ENCODE data around the gene MAML3. TPM values are rescaled to one million over a fixed set of nuclear protein-coding genes. Genes with fewer than 3 reads are reported as not detected.

MAML3 gene
- total RNA-seq, 1 donor from 2014 or later: 2.7 TPM

GRCh38 chr4:140140566-140140965 is 13.4 kb downstream of the MAML3 start:
- H3K4me3 ChIP-seq (ENCODE audit: low read depth, low read length): no peak overlapping the region
- no peak for TF ChIP-seq CTCF (IDR thresholded peaks at IDR 0.05; ENCODE audit: insufficient read depth, low read length, poor library complexity, severe bottlenecking)
- H3K27me3 ChIP-seq (ENCODE audit: control insufficient read depth, insufficient read depth, low read length): no peaks in the 10 kb centered on the region
- H3K36me3 ChIP-seq (ENCODE audit: control insufficient read depth, insufficient read depth, low read length): no peaks in the 10 kb centered on the region
- DNase-seq (ENCODE audit: low read depth): no peak

- no peak for TF ChIP-seq CTCF (IDR thresholded peaks at IDR 0.05; ENCODE audit: insufficient read depth, low read length, poor library complexity, severe bottlenecking)
- Histone ChIP-seq H3K36me3 (ENCODE audit: control insufficient read depth, insufficient read depth, low read length) (no peaks in the 10 kb centered on the region), H3K27me3 (ENCODE audit: control insufficient read depth, insufficient read depth, low read length) (no peaks in the 10 kb centered on the region), H3K4me3 (ENCODE audit: low read depth, low read length) (no peak overlapping the region)
- no peak for DNase-seq (ENCODE audit: low read depth)
Measured at GRCh38 chr4:140138428-140138827, 15.6 kb downstream of the MAML3 start.

GRCh38 chr4:140137671-140138070 is 16.3 kb downstream of the MAML3 start:
- TF ChIP-seq CTCF (IDR thresholded peaks at IDR 0.05; ENCODE audit: insufficient read depth, low read length, poor library complexity, severe bottlenecking): no peak
- no peak for DNase-seq (ENCODE audit: low read depth)
- Histone ChIP-seq H3K27me3 (ENCODE audit: control insufficient read depth, insufficient read depth, low read length) (no peaks in the 10 kb centered on the region), H3K4me3 (ENCODE audit: low read depth, low read length) (no peak overlapping the region), H3K36me3 (ENCODE audit: control insufficient read depth, insufficient read depth, low read length) (no peaks in the 10 kb centered on the region)

- H3K27me3 ChIP-seq (ENCODE audit: control insufficient read depth, insufficient read depth, low read length): no peaks in the 10 kb centered on the region
- TF ChIP-seq CTCF (IDR thresholded peaks at IDR 0.05; ENCODE audit: insufficient read depth, low read length, poor library complexity, severe bottlenecking): no peak
- no peak for DNase-seq (ENCODE audit: low read depth)
- no peaks in the 10 kb centered on the region for H3K36me3 ChIP-seq (ENCODE audit: control insufficient read depth, insufficient read depth, low read length)
- H3K4me3 ChIP-seq (ENCODE audit: low read depth, low read length): no peak overlapping the region
Measured at GRCh38 chr4:140136509-140136908, 17.5 kb downstream of the MAML3 start.

- no peak overlapping the region for H3K4me3 ChIP-seq (ENCODE audit: low read depth, low read length)
- H3K36me3 ChIP-seq (ENCODE audit: control insufficient read depth, insufficient read depth, low read length): no peaks in the 10 kb centered on the region
- DNase-seq (ENCODE audit: low read depth): no peak
- H3K27me3 ChIP-seq (ENCODE audit: control insufficient read depth, insufficient read depth, low read length): no peaks in the 10 kb centered on the region
- no peak for TF ChIP-seq CTCF (IDR thresholded peaks at IDR 0.05; ENCODE audit: insufficient read depth, low read length, poor library complexity, severe bottlenecking)
Measured at GRCh38 chr4:140135529-140136088, 18.4 kb downstream of the MAML3 start.

- Histone ChIP-seq H3K4me3 (ENCODE audit: low read depth, low read length) (no peak overlapping the region), H3K36me3 (ENCODE audit: control insufficient read depth, insufficient read depth, low read length) (no peaks in the 10 kb centered on the region), H3K27me3 (ENCODE audit: control insufficient read depth, insufficient read depth, low read length) (no peaks in the 10 kb centered on the region)
- TF ChIP-seq CTCF (IDR thresholded peaks at IDR 0.05; ENCODE audit: insufficient read depth, low read length, poor library complexity, severe bottlenecking): no peak
- no peak for DNase-seq (ENCODE audit: low read depth)
Measured at GRCh38 chr4:140134746-140135425, 19.1 kb downstream of the MAML3 start.

Data from kidney epithelial cell (primary cell).